Loucy (cell line): ENCODE measurements around the gene FES.

Experiments
- CTCF ChIP-seq: fragments of 200-600 bp; sonication (generic); conservative IDR thresholded peaks from 2 replicates; pipeline ENCODE4 v1.5.1; 2014; ENCODE audit warnings: mild to moderate bottlenecking, antibody characterized with exemption, low read length
- EZH2phosphoT487 ChIP-seq: fragments of 200-600 bp; IDR thresholded peaks from 2 replicates; pipeline ENCODE4 v1.6.1; 2018; ENCODE audit warnings: antibody characterized with exemption, mild to moderate bottlenecking, moderate library complexity, borderline replicate concordance

- TF ChIP-seq CTCF (no peak), EZH2phosphoT487 (no peak)
Observed at GRCh38 chr15:90875549-90875981, 8.7 kb upstream of the FES start.
